Stimulated activated naive CD8-positive, alpha-beta T cell treated with anti-CD3 and anti-CD28 coated beads, Interleukin-15, amount 100 ng/mL, for 72 hours (primary cell): ENCODE results near the gene CCSER2.
"Not testable (repeated sequence)": the region's sequence is repeated elsewhere in the genome, so short reads cannot be mapped to it uniquely, and the experiment has no call there.

Source experiments
- ATAC-seq: fragments of 150-1000 bp; cut with Tn5 transposase; 2 replicates; pipeline ENCODE4 v1.10.0; 2021; ENCODE audit warnings: mild to moderate bottlenecking, moderate library complexity
- DNase-seq, 2 donors: peaks; one replicate each; pipeline ENCODE4 v3.0.0; 2021 to 2022
- H3K27ac Mint-ChIP-seq, 2 donors: one replicate each; pipeline ENCODE4 v1.8.0; 2022; ENCODE audit warnings: mild to moderate bottlenecking in 2 of 2, mixed read lengths in 2 of 2, moderate library complexity in 2 of 2
- H3K27me3 Mint-ChIP-seq: one replicate; pipeline ENCODE4 v1.8.0; 2022; ENCODE audit warnings: mixed read lengths
- H3K4me1 Mint-ChIP-seq: one replicate; pipeline ENCODE4 v1.8.0; 2022; ENCODE audit warnings: mild to moderate bottlenecking, mixed read lengths
- H3K4me3 Mint-ChIP-seq, 2 donors: one replicate each; pipeline ENCODE4 v1.8.0; 2022; ENCODE audit warnings: mild to moderate bottlenecking in 2 of 2, mixed read lengths in 2 of 2, moderate library complexity in 1 of 2
- H3K9me3 Mint-ChIP-seq, 2 donors: one replicate each; pipeline ENCODE4 v1.8.0; 2022; ENCODE audit warnings: mixed read lengths in 2 of 2

CCSER2 gene

GRCh38 chr10:84521468-84521867, 193.1 kb downstream of the CCSER2 start:
- Mint-ChIP-seq H3K27ac (no peak overlapping the region), H3K9me3 (peaks cover 10 to 17% of the 10 kb centered on the region in 2 donors), H3K4me3 (no peak overlapping the region), H3K27me3 (no peaks in the 10 kb centered on the region), H3K4me1 (peaks cover 10% of the 10 kb centered on the region)
- ATAC-seq, result no peak
- DNase-seq, result no peak

DNA sequence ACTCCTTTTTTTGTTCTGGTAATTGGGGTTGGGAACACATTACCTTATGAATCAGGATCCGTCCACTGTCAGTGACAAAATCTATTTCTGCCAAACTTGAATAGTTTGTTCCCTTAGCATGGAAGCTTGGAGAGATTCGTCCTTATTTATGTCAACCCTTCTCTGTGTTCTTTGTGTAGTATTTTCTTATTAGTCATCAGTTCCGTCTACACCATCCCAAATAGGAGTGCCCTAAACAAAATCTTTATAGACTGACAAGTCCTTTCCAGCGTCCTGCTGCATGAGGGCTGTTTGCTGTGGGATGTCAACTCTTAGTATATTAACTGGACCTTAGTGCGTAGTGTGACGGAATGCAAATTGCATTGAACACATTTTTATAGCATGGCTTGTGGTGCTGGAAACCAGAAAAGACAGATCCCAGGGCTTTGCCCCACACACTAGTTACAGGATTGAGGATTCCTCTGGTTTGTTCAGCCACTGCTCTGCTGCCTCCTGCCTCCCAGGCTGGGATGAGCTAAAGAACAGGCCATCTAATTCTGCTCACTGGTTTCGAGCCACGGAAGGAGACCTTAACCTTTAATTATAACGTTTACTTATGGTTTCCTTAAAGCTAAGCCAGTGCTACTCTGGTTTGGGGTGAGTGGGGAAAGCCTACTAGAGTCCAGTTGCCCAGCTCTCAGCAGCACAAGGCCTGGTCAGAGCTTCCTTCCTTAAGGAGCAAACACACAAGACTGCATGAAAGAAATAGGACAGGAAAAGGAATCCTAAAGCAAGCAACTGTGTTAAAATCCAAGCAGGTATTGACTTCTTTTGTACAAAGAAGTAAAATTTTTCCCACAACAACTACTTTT, 194.4 kb downstream of the CCSER2 start:
- Mint-ChIP-seq H3K27ac (peak overlapping the region in 1 of 2 donors; percentile 51), H3K4me1 (peaks cover 10% of the 10 kb centered on the region)

GRCh38 chr10:84523526-84523925, 195.1 kb downstream of the CCSER2 start:
- no peak overlapping the region for H3K27ac Mint-ChIP-seq
- no peak for ATAC-seq
- H3K27me3 Mint-ChIP-seq, result no peaks in the 10 kb centered on the region
- H3K4me3 Mint-ChIP-seq, result no peak overlapping the region
- peaks cover 14 to 23% of the 10 kb centered on the region in 2 donors for H3K9me3 Mint-ChIP-seq
- no peak for DNase-seq
- H3K4me1 Mint-ChIP-seq, result peaks cover 10% of the 10 kb centered on the region

More for the DNA sequence above, 194.4 kb downstream of the CCSER2 start:
- no peak for DNase-seq
- ATAC-seq, result no peak
- peaks cover 14 to 23% of the 10 kb centered on the region in 2 donors for H3K9me3 Mint-ChIP-seq
- H3K4me3 Mint-ChIP-seq, result no peak overlapping the region
- H3K27me3 Mint-ChIP-seq, result no peaks in the 10 kb centered on the region

GRCh38 chr10:84524435-84524834, 196.0 kb downstream of the CCSER2 start:
- DNase-seq (no peak), ATAC-seq (no peak)
- peaks cover 14 to 23% of the 10 kb centered on the region in 2 donors for H3K9me3 Mint-ChIP-seq
- H3K4me1 Mint-ChIP-seq, result peaks cover 10% of the 10 kb centered on the region
- H3K4me3 Mint-ChIP-seq, result no peak overlapping the region
- peak overlapping the region in 1 of 2 donors; percentile 77 for H3K27ac Mint-ChIP-seq
- H3K27me3 Mint-ChIP-seq, result no peaks in the 10 kb centered on the region

DNA sequence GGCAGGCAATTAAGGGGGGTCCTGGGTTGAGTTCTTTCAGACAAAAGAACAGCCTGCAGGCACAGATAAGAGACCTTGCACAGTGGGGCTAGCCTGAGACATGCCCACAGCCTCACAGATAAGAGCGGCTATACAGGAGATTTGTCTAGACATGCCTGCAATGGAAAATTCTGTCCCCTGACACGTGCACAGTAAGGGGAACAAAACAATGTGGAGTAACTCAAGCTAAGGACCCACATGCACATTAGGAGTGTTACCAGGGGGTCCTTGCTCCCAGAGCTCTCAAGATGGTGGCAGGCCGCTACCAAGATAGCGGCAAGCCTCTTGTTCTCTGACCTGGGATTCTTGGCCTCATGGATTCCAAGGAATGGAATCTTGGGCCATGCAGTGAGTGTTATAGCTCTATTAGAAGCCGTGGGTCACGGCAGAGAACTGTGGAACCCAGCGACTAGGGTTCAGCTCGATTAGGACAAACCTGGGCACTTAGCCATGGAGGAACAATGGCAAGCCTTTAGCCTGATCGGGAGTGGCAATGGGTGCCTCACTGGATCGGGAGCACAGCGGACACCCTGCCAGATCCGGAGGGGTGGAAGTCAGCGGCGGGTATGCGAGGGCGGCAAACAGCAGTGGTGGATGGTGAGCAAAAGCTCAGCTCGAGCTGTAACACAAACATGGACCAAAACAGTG, 196.9 kb downstream of the CCSER2 start:
- Mint-ChIP-seq H3K9me3 (peaks cover 14 to 23% of the 10 kb centered on the region in 2 donors), H3K4me1 (peaks cover 10% of the 10 kb centered on the region), H3K27ac (no peak overlapping the region), H3K27me3 (no peaks in the 10 kb centered on the region), H3K4me3 (no peak overlapping the region)
- no peak for DNase-seq
- no peak for ATAC-seq

- ATAC-seq, H3K27me3 Mint-ChIP-seq, H3K27ac Mint-ChIP-seq, DNase-seq, H3K4me3 Mint-ChIP-seq: not testable (repeated sequence)
- peaks cover 14 to 23% of the 10 kb centered on the region in 2 donors for H3K9me3 Mint-ChIP-seq
- peaks cover 10% of the 10 kb centered on the region for H3K4me1 Mint-ChIP-seq
These were observed 197.4 kb downstream of the CCSER2 start for GRCh38 chr10:84525807-84526182.

DNA sequence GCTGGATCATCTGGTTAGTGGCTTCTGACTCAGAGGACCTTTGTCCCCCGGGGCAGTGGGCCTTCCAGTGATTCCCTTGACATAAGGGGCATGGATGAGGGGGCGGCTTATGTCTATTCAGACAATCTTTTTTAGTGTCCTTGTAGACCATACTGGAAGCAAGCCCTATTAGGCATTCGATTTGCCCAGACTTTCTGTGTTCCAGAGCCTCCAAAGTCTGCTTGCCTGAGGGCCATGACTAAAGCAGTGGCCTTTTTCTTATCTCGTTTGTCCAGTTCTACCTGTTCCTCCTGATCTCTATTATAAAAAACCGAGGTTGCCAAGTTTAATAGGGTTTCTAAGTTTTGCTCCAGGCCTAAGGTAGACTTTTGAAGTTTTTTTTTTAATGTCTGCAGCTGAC, 199.0 kb downstream of the CCSER2 start:
- not testable (repeated sequence) for H3K27me3 Mint-ChIP-seq, H3K4me3 Mint-ChIP-seq, DNase-seq, ATAC-seq, H3K27ac Mint-ChIP-seq
- peaks cover 14 to 23% of the 10 kb centered on the region in 2 donors for H3K9me3 Mint-ChIP-seq
- peaks cover 10% of the 10 kb centered on the region for H3K4me1 Mint-ChIP-seq

DNA sequence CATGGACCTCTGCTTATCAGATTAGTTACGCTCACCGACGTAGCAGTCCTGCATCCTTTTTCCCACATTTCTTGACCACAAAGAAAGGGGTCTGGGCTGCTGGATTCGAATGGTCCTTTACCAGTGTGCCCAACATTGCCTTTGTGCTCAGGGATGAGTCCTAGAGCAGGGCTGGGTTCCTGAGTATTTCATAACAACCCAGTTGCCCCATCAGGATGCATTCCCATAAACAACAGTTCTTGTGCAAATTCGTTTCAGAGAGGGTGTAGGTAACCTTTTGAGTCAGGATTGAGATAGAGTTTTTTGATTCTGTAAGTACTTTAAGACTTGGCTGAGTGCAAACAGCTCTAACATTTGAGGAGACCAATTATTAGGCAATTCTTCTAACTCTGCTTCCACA, 200.1 kb downstream of the CCSER2 start:
- H3K4me1 Mint-ChIP-seq, H3K27ac Mint-ChIP-seq, DNase-seq, H3K27me3 Mint-ChIP-seq, H3K4me3 Mint-ChIP-seq, ATAC-seq: not testable (repeated sequence)
- peaks cover 14 to 23% of the 10 kb centered on the region in 2 donors for H3K9me3 Mint-ChIP-seq

DNA sequence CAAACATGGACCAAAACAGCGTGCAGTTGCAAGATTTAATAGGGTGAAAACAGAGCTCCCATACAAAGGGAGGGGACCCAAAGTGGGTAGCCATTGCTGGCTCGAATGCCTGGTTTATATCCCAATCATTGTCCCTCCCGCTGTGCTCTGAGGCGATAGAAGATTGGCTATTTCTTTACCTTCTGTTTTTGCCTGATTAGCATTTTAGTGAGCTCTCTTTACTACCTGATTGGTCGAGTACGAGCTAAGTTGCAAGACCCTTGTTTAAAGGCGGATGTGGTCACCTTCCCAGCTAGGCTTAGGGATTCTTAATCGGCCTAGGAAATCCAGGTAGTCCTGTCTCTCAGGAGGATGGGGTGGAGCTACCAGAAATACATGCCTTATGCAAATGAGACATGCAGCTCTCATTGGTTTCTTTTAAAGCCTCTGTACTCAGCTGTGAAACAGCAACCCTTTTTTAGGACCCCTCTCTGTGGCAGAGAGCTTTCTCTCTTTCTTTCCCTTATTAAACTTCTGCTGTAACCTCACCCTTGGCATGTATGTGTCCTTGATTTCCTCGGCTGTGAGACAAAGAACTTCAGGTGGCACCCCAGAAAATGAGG, 202.4 kb downstream of the CCSER2 start:
- Mint-ChIP-seq H3K9me3 (peaks cover 10 to 12% of the 10 kb centered on the region in 2 donors), H3K27ac (no peak overlapping the region), H3K27me3 (no peaks in the 10 kb centered on the region), H3K4me3 (no peak overlapping the region), H3K4me1 (peaks cover 18% of the 10 kb centered on the region)
- ATAC-seq (no peak), DNase-seq (no peak)

GRCh38 chr10:84531396-84531795, 203.0 kb downstream of the CCSER2 start:
- Mint-ChIP-seq H3K27me3 (no peaks in the 10 kb centered on the region), H3K4me1 (peaks cover 19% of the 10 kb centered on the region), H3K4me3 (no peak overlapping the region), H3K9me3 (peaks cover 5 to 6% of the 10 kb centered on the region in 2 donors), H3K27ac (no peak overlapping the region)
- ATAC-seq, result no peak
- no peak for DNase-seq

DNA sequence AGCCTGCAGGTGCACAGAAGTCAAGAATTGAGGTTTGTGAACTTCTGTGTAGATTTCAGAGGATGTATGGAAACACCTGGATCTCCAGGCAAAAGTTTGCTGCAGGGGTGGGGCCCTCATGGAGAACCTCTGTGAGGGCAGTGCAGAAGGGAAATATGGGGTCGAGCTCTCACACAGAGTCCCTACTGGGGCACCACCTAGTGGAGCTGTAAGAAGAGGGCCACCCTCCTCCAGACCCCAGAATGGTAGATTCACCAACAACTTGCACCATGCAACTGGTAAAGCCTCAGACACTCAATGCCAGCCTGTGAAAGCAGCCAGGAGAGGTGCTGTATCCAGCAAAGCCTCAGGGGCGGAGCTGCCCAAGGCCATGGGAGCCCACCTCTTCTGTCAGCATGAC, 205.8 kb downstream of the CCSER2 start:
- H3K9me3 Mint-ChIP-seq, result no peaks in the 10 kb centered on the region

GRCh38 chr10:84537447-84537931, 209.1 kb downstream of the CCSER2 start:
- H3K27me3 Mint-ChIP-seq, result peaks cover 40% of the 10 kb centered on the region
- H3K4me1 Mint-ChIP-seq, result peaks cover 42% of the 10 kb centered on the region
- no peaks in the 10 kb centered on the region for H3K9me3 Mint-ChIP-seq
- DNase-seq (peak; percentile 37 to 41), ATAC-seq (peak; percentile 74)
- peak overlapping the region in 1 of 2 donors; percentile 48 for H3K27ac Mint-ChIP-seq
- H3K4me3 Mint-ChIP-seq, result peak overlapping the region in 1 of 2 donors; percentile 19

More for the DNA sequence above, 205.8 kb downstream of the CCSER2 start:
- Mint-ChIP-seq H3K4me1 (peaks cover 28% of the 10 kb centered on the region), H3K4me3 (no peak overlapping the region), H3K27me3 (peaks cover 7% of the 10 kb centered on the region), H3K27ac (no peak overlapping the region)
- DNase-seq (no peak), ATAC-seq (peak; percentile 13)

DNA sequence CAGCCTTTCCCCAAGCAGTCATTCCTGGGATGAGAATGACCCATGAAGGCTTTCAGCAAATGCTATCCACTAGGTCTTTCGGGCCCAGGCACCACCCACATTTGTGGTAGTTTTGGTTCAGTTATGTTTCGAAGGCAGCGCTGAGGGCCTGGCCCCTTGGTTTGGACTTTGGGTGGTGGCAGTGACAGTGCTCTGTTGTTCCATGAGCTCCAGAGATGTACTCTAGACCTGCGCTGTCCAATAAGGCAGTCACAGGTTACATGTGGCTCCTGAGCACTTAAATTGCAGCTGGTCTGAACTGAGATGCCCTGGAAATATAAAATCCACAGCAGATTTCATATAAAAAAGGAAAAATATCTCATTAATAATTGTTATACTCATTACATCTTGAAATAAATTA, 209.6 kb downstream of the CCSER2 start:
- no peak for DNase-seq
- no peak overlapping the region for H3K27ac Mint-ChIP-seq
- H3K27me3 Mint-ChIP-seq, result peaks cover 46% of the 10 kb centered on the region
- H3K4me1 Mint-ChIP-seq, result peaks cover 42% of the 10 kb centered on the region
- H3K4me3 Mint-ChIP-seq, result no peak overlapping the region
- H3K9me3 Mint-ChIP-seq, result no peaks in the 10 kb centered on the region
- ATAC-seq, result no peak

DNA sequence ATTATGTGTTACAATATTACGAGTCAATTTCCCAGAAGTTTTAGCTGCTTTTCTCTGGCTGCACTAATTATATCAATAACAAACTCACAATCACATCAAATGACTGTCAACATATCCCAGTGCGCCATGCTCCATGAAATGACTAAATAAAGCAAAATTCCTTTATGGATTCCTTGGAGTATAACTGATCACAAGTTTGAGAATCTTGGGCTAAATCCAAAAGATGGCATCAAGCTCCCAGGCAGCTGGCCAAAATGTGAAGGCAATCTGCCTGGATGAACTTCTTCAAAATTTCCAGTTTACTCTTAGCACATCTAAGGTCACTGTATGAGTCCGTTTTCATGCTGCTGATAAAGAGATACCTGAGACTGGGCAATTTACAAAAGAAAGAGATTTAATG, 210.8 kb downstream of the CCSER2 start:
- no peak overlapping the region for H3K4me3 Mint-ChIP-seq

GRCh38 chr10:84540022-84540616, 211.7 kb downstream of the CCSER2 start:
- H3K4me3 Mint-ChIP-seq, result peak overlapping the region; percentile 13 to 75
- H3K27ac Mint-ChIP-seq, result no peak overlapping the region
- ATAC-seq, result peak; percentile 29
- H3K4me1 Mint-ChIP-seq, result peaks cover 31% of the 10 kb centered on the region
- peaks cover 48% of the 10 kb centered on the region for H3K27me3 Mint-ChIP-seq
- no peak for DNase-seq
- H3K9me3 Mint-ChIP-seq, result no peaks in the 10 kb centered on the region

More for the DNA sequence above, 210.8 kb downstream of the CCSER2 start:
- ATAC-seq (no peak), DNase-seq (no peak)
- Mint-ChIP-seq H3K27me3 (peaks cover 48% of the 10 kb centered on the region), H3K27ac (no peak overlapping the region), H3K4me1 (peaks cover 40% of the 10 kb centered on the region), H3K9me3 (no peaks in the 10 kb centered on the region)
